Mucosa of descending colon (tissue), 3 donors: ENCODE results near the gene PPP1R12C. TPM values are rescaled to one million over a fixed set of nuclear protein-coding genes. Genes with fewer than 3 reads are reported as not detected.

ENCODE experiments used
- ATAC-seq: fragments of 200-7000 bp; cut with Tn5 transposase; one replicate; pipeline ENCODE4 v1.9.1; 2020; ENCODE audit warnings: mild to moderate bottlenecking, moderate library complexity
- DNase-seq, 3 donors: peaks; one replicate each; pipeline ENCODE4 v3.0.0-alpha.2; 2020
- H3K36me3 ChIP-seq: fragments of 200-600 bp; one replicate; pipeline ENCODE4 v1.8.0; 2021; ENCODE audit warnings: low read depth, mild to moderate bottlenecking
- H3K4me1 ChIP-seq: fragments of 200-600 bp; one replicate; pipeline ENCODE4 v1.8.0; 2021; ENCODE audit warnings: low read depth, mild to moderate bottlenecking
- H3K4me3 ChIP-seq: fragments of 200-600 bp; one replicate; pipeline ENCODE4 v1.8.0; 2021; ENCODE audit warnings: mild to moderate bottlenecking
- H3K9me3 ChIP-seq: fragments of 200-600 bp; one replicate; pipeline ENCODE4 v1.8.0; 2021; ENCODE audit warnings: mild to moderate bottlenecking
- CTCF ChIP-seq: fragments of 200-600 bp; IDR thresholded peaks from one replicate; pipeline ENCODE4 v1.8.0; 2022; ENCODE audit warnings: antibody characterized with exemption, mild to moderate bottlenecking
- intact Hi-C, 2 donors: fragments of 100-400 bp; cut with DNase I in 1 of 2; cut with micrococcal nuclease in 1 of 2; formaldehyde crosslinking; loops; one replicate each; pipeline versions ENCODE4 v1.11.0 to v1.11.1; 2022; cut with DNase I, micrococcal nuclease
- total RNA-seq, 3 donors: library from RNA; stranded (reverse); fragmentation: NEBNext Ultra II Directional in 2 of 3; extraction: Animal tissue kit (Norgen Biotek cat#: 25700) in 2 of 3; gene quantifications; one replicate each; pipeline versions ENCODE4 v1.2.1 to v1.2.4, GENCODE V29; 2021 to 2023
- donor health status: DM: no; HTN: no; CAD: no; lungs with moderate emphysema.
- donor health status: DM: no; HTN: no; CAD: no.
- donor health status: DM: no; HTN: yes; CAD: no.

PPP1R12C gene
- total RNA-seq, 3 donors from 2014 or later: 99.8 to 236 (median 112) TPM

- no peaks in the 10 kb centered on the region for H3K36me3 ChIP-seq
- no peak overlapping the region for H3K4me3 ChIP-seq
- no peak for ATAC-seq
- DNase-seq: no peak
- H3K4me1 ChIP-seq: no peaks in the 10 kb centered on the region
- no peaks in the 10 kb centered on the region for H3K9me3 ChIP-seq
- intact Hi-C loops: no loop called here
- TF ChIP-seq CTCF: no peak
Observed at GRCh38 chr19:55131421-55131820, 14.0 kb upstream of the PPP1R12C start.

- no peak for ATAC-seq
- Histone ChIP-seq H3K9me3 (no peaks in the 10 kb centered on the region), H3K36me3 (no peaks in the 10 kb centered on the region), H3K4me1 (peaks cover 18% of the 10 kb centered on the region), H3K4me3 (no peak overlapping the region)
- no peak for TF ChIP-seq CTCF
- intact Hi-C loops: no loop called here
- DNase-seq: no peak
Observed at GRCh38 chr19:55119053-55119452, 1.6 kb upstream of the PPP1R12C start.

- no peak for TF ChIP-seq CTCF
- DNase-seq: peak; percentile 58 to 67 (median 58)
- no peak for ATAC-seq
- intact Hi-C loops: no loop called here
- Histone ChIP-seq H3K36me3 (no peaks in the 10 kb centered on the region), H3K4me1 (peaks cover 18% of the 10 kb centered on the region), H3K9me3 (no peaks in the 10 kb centered on the region), H3K4me3 (no peak overlapping the region)
Observed at GRCh38 chr19:55118401-55118991, 1.1 kb upstream of the PPP1R12C start.

- no peak for TF ChIP-seq CTCF
- peak; percentile 98 to 99 (median 99) for DNase-seq
- no peaks in the 10 kb centered on the region for H3K9me3 ChIP-seq
- H3K4me3 ChIP-seq: peak overlapping the region; percentile 70
- peak; percentile 95 for ATAC-seq
- H3K36me3 ChIP-seq: no peaks in the 10 kb centered on the region
- H3K4me1 ChIP-seq: peaks cover 18% of the 10 kb centered on the region
- intact Hi-C loops: no loop called here
Observed at GRCh38 chr19:55117663-55118391, 390 bp upstream of the PPP1R12C start.

- H3K9me3 ChIP-seq: no peaks in the 10 kb centered on the region
- peaks cover 18% of the 10 kb centered on the region for H3K4me1 ChIP-seq
- peak; percentile 62 to 83 (median 65) for DNase-seq
- no peak for TF ChIP-seq CTCF
- ATAC-seq: peak; percentile 52
- H3K36me3 ChIP-seq: no peaks in the 10 kb centered on the region
- H3K4me3 ChIP-seq: peak overlapping the region; percentile 70
- intact Hi-C loops: no loop called here
Observed at GRCh38 chr19:55116232-55116858, 1.1 kb downstream of the PPP1R12C start.
